HG03095 (cell line): ENCODE measurements around the gene ASS1.

ENCODE experiments used
- ATAC-seq: cut with Tn5 transposase; IDR thresholded peaks from one replicate; pipeline ENCODE4 v1.9.1; 2021; ENCODE audit warnings: moderate library complexity; ENCODE audit not compliant: unreplicated experiment

The ASS1 gene

DNA sequence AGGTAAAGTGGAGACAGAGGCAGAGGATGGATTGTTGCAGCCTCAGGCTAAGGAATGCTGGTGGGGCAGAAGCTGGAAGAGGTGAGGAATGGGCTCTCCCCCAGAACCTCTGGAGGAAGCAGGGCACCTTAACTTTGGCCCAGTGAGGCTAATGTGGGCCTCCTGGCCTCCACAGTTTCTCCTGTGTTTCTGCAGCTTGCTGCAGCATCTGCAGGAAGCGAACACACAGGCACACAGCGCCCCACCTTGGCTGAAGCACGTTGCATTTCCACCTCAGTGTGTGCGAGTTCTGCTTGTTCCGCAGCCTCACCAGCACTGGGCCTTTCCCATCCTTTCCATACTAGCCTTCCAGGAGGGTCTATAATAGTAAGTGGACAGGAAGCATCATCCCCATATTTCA is 27.2 kb upstream of the ASS1 start:
- ATAC-seq = no peak

DNA sequence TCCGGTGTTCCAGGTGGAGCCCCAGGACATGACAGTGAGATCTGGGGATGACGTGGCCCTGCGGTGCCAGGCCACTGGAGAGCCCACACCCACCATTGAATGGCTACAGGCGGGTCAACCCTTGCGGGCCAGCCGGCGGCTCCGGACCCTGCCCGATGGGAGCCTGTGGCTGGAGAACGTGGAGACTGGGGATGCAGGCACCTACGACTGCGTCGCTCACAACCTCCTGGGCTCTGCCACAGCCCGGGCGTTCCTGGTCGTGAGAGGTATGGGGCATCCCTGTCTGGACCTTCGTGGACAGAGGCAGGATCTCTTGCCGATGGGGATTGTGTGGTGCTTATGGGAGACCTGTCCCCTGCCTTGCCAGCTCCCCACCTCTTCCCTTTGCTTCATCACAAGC is 26.0 kb upstream of the ASS1 start:
- no peak for ATAC-seq

DNA sequence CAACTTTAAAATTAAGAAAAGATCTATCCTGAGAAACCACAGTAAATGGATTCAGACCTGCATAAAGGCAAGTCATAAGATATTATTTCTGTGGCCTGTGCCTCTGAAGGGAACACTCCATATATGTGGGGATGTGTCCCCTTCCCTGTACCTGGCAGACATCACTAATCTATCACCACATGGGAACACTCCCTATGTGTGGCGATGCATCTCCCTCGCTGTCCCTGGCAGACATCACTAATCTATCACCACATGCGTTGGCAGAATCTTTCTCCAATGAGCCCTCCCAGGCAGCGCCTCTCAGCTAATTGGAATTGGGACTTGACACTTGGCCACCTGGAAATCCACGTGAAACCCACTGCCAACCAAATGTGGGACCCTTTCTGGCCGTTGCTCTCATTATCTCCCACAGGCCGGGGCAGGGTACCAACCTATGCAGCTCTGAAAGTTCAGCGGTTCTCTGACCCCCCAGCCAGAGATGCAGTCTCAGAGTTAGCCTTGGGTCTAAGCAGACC is 25.2 kb upstream of the ASS1 start:
- ATAC-seq = no peak

DNA sequence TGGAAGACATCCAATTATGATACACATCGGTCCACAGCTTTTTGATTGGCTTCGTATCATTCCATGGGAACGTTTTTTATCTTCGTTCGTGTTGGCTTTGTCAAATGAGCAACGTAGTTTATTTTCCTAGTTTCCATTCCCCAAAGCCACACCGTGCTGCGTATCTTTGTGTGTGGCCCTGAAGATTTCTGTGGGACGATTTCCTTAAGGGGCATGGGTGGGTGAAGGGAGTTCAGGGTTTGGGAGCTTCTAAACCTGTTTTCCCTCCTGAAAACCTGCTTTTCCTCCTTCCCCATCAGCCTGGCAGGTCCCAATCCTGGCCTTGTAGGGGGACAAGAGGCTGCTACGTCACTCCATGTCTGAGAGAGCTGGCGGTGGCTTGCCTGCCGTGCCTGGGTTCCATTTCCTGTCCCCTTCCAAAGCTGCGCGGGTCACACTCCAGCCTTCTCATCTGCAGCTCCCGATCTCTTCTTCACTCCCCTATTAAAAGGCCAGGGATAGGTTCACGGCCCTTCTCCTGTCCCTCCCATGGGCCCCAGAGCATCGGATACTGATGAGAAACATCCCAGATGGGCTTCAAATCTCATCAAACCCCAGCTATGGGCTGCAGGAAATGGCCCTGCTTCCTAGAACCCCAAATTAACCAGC is 23.5 kb upstream of the ASS1 start:
- no peak for ATAC-seq

DNA sequence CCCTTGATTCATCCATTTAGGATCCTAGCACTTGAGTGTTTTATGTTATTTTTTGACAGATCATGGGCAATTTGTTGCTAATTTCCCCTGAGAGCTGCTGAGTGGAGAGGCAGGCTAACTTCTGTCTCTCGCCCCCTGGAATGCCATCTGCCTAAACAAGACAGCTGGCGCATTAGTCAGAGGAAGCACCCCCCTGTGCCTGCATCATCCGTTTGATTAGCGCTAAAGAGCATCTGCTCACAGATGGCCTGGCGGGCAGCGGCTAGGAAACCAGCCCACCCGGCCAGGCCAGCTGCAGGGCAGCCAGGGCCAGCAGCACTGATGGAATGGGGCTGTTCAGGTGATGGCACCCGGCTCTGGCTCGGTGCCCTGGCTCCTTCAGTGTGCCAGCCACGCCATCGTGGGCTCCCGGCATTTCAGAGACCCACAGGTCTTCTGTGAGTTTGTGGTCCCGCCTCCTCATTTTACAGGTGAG is 22.9 kb upstream of the ASS1 start:
- ATAC-seq = no peak

DNA sequence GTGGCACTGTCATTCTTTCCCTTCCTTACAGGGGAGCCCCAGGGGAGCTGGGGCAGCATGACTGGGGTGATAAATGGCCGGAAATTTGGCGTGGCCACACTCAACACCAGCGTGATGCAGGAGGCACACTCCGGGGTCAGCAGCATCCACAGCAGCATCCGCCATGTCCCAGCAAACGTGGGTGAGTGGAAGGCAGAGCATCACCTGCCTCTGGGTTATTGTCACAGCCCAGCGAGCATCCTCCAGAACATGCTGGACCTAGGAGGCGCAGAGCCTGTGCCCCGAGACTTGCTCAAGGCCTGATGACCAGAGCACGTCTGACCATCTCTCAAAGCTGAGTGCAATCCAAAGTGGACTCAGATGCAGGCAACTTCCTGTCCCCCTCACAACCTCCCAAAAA is 22.2 kb upstream of the ASS1 start:
- ATAC-seq = no peak

DNA sequence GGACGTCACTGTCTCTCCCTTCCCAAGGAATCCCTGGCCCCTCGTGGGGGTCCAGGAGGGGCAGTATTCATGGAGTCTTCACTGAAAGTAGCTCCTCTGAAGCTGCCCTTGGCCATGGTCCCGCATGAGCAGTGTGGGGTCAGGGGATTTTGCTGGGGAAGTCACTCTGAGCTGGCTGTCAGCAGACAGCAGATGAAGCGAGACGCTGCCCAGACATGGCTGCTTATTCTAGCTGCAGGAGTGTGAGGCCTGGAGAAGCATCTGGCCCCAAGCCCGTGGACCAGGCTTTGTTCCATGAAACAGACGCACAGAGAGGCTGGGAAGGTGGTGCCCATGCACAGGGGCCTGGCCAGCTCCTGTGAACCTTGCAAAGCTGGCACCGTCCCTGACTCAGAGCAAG is 21.5 kb upstream of the ASS1 start:
- no peak for ATAC-seq

DNA sequence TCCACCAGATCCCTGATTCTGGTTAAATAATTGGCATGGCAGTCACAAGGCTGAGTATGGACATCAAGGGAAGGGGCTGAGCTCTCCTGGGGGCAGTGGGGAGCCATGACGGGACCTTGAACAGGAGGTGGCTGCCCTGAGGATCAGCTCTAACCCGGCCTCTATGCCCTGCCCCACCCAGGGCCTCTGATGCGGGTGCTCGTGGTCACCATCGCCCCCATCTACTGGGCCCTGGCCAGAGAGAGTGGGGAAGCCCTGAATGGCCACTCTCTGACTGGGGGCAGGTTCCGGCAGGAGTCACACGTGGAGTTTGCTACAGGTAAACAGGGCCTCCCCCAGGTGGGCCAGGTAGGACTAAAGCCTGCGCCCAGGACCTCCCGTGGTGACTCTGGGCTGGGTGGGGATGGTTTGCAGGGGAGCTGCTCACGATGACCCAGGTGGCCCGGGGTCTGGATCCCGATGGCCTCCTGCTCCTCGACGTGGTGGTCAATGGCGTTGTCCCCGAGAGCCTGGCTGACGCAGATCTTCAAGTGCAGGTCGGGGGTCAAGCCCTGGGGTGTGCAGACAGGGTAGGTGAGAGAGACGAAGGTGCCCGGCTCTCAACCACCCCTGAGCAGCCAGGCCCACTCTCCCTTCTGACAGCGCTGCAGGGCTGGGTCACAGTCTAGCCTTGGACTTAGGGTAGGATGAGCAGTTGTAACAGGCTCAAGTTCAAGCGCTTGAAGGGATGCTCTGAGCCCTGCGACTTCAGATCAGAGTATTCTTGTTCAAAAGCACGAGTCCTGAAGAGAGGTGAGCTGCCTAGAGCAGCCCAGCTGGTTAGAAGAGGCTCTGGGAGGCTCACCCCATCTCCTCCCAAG is 19.9 kb upstream of the ASS1 start:
- ATAC-seq = no peak

DNA sequence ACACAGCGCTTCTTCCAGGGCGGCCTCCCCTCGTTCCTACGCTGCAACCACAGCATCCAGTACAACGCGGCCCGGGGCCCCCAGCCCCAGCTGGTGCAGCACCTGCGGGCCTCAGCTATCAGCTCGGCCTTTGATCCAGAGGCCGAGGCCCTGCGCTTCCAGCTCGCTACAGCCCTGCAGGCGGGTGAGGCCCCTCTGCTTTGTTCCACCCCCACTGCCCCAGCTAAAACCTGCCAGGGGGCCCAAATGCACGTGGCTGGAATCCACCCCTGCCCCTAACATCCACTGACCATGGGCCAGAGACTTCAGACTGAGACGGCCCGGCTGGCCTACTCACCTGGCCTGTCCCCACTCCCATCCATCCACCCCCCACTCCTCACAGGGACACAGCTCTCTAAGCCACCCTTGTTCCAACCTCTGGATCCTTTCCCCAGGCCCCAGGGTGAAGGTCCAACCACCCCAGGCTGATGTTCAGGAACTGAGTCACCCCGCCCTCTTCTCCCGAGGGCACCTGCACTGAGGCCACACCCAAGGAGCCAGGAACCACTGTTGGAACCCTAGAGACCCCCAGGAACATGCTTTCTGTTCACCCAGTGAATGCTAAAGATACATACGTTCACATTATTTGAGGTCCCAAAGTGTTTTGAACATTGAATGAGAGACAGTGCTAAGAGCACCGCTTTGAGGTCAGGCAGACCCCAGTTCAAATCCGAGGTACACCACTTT is 18.9 kb upstream of the ASS1 start:
- ATAC-seq = no peak

DNA sequence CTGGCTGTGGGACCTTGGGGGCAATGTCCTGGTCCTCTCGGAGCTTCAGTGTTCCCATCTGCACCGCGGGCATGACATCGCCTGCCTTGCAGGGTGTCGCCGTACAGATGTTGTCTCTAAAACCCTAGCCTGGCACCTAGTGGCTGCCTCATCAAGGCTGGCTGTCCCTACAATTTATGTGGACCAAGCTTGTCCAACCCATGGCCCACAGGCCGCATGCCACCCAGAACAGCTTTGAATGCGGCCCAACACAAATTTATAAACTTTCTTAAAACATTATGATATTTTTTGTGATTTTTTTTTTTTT is 18.3 kb upstream of the ASS1 start:
- no peak for ATAC-seq

DNA sequence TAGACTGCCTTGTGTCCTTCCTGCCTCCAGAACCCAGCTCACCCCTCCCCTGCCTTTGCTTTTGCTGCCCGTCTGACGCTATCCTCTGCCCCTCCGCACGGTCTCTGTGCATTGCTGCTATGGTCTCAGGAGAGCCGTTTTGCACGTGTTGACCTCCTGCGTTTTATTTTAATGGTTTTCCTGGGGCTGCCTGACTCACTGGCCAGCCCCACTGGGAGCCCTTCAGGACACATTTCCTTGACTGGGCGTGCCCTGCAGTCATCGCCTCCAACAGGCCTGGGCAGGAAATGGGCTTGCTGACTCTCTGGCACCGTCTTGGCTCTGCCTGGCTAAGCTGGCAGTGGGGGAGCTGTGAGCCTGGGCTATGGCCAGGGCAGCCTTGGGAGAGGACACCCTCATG is 17.9 kb upstream of the ASS1 start:
- no peak for ATAC-seq

DNA sequence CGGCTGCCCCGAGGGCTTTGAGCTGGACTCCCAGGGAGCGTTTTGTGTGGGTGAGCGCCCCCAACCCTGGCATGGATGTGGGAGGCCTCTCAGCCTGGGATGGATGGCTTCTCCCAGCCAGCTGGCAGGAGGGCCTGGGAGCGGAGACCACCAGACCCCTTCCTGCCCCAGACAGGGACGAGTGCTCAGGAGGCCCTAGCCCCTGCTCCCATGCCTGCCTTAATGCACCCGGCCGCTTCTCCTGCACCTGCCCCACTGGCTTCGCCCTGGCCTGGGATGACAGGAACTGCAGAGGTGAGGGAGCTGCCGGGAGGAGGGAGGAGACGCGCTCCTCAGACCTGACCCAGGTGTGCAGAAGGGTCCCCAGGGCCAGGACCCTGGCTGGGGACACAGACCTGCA is 17.4 kb upstream of the ASS1 start:
- ATAC-seq = no peak

DNA sequence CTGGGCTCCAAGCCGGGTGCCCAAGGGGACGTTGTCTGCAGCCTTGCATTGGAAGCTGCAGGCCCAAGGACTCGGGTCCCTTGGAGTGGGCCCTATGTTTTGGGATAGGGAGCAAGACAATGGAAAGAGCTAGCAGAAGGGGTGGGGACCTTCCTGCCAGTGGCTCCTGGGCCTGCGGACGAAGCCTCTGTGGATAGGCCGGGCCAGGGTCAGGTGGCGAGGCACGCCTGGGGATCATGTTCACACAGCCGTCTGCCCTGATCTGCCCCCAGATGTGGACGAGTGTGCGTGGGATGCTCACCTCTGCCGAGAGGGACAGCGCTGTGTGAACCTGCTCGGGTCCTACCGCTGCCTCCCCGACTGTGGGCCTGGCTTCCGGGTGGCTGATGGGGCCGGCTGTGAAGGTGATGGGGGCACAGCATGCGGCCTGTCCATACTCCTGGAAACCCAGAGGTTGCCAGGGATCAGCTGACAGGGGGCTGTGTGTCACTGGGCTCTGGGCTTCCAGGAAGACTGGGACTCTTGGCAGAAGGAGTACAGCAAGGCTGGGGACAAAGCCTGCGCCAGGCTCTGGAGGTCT is 16.6 kb upstream of the ASS1 start:
- ATAC-seq = no peak

DNA sequence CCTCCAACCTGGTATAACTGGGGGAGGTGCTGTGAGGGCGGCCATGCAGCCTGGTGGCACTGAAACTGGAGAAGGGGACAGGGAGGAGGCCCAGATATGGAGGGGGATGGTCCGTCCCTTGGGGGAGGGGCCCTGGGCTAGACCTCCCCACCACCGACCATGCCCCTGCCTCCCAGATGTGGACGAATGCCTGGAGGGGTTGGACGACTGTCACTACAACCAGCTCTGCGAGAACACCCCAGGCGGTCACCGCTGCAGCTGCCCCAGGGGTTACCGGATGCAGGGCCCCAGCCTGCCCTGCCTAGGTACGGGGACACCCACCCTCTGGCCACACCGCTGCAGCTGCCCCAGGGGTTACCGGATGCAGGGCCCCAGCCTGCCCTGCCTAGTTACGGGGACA is 15.4 kb upstream of the ASS1 start:
- no peak for ATAC-seq

DNA sequence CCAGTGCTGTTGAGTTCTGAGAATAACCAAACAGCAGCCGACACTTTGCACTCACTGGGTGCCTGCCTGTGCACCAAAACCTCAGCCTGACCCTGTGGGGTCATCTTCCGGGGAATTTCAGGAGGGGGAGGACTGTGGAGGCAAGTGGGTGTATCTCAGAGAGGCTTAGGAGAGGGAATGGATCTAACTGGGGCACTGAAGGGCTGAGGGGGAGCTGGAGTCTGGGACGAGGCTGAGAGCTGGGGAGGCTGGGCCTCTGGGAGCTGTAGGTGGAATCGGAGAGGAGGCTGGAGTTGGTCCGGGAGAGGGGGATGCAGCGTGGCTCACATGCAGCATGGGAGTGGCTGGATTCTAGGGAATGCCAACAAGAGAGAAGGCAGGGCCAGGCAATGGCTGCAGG is 14.9 kb upstream of the ASS1 start:
- no peak for ATAC-seq

DNA sequence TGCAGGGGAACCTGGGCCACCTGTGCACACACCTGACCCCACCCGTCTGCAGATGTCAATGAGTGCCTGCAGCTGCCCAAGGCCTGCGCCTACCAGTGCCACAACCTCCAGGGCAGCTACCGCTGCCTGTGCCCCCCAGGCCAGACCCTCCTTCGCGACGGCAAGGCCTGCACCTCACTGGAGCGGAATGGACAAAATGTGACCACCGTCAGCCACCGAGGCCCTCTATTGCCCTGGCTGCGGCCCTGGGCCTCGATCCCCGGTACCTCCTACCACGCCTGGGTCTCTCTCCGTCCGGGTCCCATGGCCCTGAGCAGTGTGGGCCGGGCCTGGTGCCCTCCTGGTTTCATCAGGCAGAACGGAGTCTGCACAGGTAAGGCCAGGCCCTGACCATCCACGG is 14.5 kb upstream of the ASS1 start:
- no peak for ATAC-seq

DNA sequence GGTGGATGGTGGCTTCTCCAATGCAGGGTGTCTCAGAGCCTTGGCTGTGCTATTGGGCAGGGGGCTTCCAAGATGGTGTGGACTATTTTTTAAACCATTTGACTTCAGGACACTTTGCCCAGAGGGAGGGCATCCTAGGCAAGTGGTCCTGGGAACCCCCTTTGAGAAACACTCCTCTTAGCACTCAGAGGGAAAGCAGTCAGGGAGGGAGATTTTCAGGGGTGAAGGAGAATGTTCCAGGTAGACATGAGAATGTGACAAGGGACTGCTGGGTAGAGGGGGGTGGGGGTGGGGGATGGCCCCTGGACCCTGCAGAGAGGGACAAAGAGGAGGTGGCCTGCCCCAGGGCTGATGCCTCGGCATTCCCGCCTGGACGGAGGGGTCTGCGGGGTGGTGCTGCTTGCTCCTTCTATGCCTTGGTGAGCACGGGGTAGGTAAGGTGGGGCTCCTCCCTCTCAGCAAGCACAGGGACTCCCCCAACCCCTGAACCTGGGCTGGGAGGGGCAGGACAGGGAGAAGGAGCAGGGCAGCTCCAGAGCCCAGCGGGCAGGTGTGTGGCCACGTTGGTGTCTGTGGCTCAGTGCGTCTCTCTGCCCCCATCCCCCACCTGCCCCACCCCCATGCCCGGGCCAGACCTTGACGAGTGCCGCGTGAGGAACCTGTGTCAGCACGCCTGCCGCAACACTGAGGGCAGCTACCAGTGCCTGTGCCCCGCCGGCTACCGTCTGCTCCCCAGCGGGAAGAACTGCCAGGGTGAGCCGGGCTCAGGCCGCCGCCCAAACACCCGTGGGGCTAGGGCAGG is 13.8 kb upstream of the ASS1 start:
- no peak for ATAC-seq

DNA sequence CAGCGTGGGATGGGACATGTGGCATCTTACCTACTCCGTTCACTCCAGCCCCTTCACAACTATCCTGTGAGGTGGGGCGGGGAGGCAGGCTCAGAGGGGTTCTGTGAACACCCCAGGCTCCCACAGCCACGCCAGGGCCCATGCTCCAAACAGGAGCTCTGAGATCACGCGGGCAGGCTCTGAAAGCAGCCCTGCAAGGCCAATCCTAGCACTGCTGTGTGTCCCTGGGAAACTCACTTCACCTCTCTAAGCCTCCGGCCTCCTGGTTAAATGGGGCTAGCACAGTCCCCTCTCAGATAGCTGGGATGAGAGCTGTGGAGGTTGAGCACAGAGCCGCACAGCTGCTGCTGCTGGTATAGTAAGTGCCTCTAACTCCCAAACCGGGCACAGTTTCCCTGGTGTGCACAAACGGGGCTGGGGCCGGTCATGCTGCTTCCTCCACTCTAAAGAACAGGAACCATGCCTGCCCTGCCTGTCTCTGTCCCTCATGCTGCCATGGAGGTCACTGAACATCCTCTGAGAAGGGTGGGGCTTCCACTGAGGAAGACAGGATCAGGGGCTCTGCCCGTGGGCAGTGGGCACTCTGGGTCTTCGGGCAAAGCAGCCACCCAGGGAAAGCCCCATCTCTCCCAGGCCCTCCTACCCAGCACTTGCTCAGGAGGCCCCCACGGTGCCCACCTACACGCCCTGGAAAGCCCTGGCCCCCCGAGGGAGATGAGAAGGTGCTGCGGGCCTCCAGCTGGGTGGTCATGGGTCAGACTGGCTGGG is 13.0 kb upstream of the ASS1 start:
- ATAC-seq = no peak

DNA sequence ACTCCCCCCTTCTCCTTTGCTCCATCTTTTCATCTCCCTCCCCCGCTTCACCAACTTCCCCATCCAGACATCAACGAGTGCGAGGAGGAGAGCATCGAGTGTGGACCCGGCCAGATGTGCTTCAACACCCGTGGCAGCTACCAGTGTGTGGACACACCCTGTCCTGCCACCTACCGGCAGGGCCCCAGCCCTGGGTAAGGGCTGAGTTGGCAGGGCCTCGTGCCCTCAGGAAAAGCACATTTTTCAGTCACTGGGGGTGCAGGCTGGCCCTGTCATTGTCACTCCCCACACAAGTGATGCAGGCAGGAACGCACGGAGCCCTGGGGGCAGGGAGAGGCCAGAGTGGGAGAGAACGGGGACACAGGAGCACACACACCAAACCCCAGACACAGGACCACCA is 12.4 kb upstream of the ASS1 start:
- ATAC-seq = no peak

DNA sequence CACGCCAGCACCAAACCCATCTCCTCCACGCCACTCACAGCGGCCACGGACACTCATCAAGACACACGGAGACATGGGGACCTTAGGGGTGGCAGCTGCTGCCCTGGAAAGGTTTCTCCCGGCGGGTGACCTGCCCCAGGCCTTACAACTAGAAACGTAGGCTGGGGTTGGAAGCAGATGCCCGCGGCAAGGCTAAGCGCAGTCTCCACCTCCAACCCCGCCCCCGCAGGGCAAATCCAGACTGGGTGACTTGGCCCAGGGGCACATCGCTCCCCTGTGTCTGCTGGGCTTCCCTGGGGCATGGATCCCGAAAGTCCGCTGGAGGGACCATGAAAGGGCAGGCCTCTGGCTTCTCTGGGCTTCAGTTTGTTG is 12.0 kb upstream of the ASS1 start:
- no peak for ATAC-seq
